ENCODE data around the gene MKLN1.

DNA sequence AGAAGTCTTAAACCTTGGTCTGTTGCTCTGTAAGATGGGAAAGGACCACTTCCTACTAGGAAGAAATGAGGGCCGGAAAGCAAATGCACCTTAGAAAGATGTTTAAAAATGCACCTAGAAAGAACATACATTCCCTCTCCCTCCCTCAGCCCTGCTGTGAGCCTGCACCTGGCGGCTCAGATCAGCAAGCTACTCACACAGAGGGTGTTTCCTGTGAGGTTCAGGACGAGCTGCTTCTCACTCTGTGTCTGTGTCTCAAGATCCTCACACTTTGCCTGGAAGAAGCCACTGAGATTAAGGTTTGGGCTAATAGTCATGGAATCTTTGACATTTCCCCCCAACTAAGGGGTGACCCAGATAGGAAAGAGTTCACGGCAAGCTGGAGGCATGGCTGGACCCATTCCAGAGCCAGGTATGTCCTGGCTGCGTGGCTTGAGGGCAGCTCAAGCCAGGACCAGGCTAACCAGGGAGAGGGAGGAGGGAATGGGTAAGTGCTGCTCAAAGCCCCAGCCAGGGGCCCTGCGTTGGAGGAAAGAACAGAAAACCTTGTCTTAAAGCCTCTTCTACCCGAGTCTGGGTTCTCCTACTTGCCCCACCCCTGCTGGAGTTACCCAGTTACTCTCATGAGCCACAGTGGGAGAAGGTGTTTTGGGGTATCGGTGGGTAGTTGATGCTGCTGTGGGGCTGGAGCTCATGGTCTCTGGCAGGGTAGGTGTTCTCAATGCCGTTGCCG, 181.2 kb downstream of the MKLN1 start:
- TF ChIP-seq CTCF (CRISPR knock-in tag; IDR thresholded peaks at IDR 0.05), result no peak
- TF ChIP-seq ATF3 (CRISPR knock-in tag; IDR thresholded peaks at IDR 0.05), result no peak
- TF ChIP-seq POLR2A (IDR thresholded peaks at IDR 0.05; ENCODE audit: insufficient read depth in 1 of 2, low read depth in 2 of 2, low read length in 2 of 2), result no peak

Measured in HepG2 (cell line).